ENCODE results near the gene PRDM1.

DNA sequence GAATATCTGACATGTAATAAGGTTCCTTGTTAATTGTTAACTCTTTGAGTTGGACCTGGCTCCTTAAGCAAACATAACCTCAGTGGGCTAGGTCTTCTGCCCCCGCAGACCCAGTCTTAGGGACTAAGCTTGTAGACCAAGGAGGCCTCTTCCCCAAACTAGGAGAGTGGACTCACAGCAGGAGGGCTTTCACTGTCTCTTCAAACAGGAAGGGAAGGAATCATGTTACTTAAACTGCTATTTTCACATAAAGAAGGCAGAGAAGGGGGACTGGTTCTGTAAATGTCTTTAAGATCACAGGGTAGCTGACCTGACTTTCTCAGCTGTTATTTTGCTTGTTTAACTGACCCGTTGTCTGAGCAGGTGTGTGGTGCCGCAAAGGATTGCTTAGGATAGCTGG lies 34.9 kb upstream of the PRDM1 start:
- TF ChIP-seq, protein P1, sequence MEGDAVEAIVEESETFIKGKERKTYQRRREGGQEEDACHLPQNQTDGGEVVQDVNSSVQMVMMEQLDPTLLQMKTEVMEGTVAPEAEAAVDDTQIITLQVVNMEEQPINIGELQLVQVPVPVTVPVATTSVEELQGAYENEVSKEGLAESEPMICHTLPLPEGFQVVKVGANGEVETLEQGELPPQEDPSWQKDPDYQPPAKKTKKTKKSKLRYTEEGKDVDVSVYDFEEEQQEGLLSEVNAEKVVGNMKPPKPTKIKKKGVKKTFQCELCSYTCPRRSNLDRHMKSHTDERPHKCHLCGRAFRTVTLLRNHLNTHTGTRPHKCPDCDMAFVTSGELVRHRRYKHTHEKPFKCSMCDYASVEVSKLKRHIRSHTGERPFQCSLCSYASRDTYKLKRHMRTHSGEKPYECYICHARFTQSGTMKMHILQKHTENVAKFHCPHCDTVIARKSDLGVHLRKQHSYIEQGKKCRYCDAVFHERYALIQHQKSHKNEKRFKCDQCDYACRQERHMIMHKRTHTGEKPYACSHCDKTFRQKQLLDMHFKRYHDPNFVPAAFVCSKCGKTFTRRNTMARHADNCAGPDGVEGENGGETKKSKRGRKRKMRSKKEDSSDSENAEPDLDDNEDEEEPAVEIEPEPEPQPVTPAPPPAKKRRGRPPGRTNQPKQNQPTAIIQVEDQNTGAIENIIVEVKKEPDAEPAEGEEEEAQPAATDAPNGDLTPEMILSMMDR (conservative IDR thresholded peaks at IDR 0.05 in 1 of 2, IDR thresholded peaks at IDR 0.05 in 1 of 2; ENCODE audit: low read depth in 1 of 2, low read length in 2 of 2), result no peak
- no peak for TF ChIP-seq EZH2 (IDR thresholded peaks at IDR 0.05; ENCODE audit: low read length, missing control alignments)
